Mucosa of descending colon (tissue), 3 donors: ENCODE data around the gene TMEM272. TPM values are rescaled to one million over a fixed set of nuclear protein-coding genes. Genes with fewer than 3 reads are reported as not detected.
A peak's percentile ranks its signal among the peaks of the same experiment; 100 is the strongest.

Experiments
- ATAC-seq: fragments of 200-7000 bp; cut with Tn5 transposase; one replicate; pipeline ENCODE4 v1.9.1; 2020; ENCODE audit warnings: mild to moderate bottlenecking, moderate library complexity
- DNase-seq, 3 donors: peaks; one replicate each; pipeline ENCODE4 v3.0.0-alpha.2; 2020
- H3K36me3 ChIP-seq: fragments of 200-600 bp; one replicate; pipeline ENCODE4 v1.8.0; 2021; ENCODE audit warnings: low read depth, mild to moderate bottlenecking
- H3K4me1 ChIP-seq: fragments of 200-600 bp; one replicate; pipeline ENCODE4 v1.8.0; 2021; ENCODE audit warnings: low read depth, mild to moderate bottlenecking
- H3K4me3 ChIP-seq: fragments of 200-600 bp; one replicate; pipeline ENCODE4 v1.8.0; 2021; ENCODE audit warnings: mild to moderate bottlenecking
- H3K9me3 ChIP-seq: fragments of 200-600 bp; one replicate; pipeline ENCODE4 v1.8.0; 2021; ENCODE audit warnings: mild to moderate bottlenecking
- intact Hi-C, 2 donors: fragments of 100-400 bp; cut with DNase I in 1 of 2; cut with micrococcal nuclease in 1 of 2; formaldehyde crosslinking; loops; one replicate each; pipeline versions ENCODE4 v1.11.0 to v1.11.1; 2022; cut with DNase I, micrococcal nuclease
- total RNA-seq, 3 donors: library from RNA; stranded (reverse); fragmentation: NEBNext Ultra II Directional in 2 of 3; extraction: Animal tissue kit (Norgen Biotek cat#: 25700) in 2 of 3; gene quantifications; one replicate each; pipeline versions ENCODE4 v1.2.1 to v1.2.4, GENCODE V29; 2021 to 2023
- TF ChIP-seq, protein P1 (sequence below): fragments of 200-600 bp; IDR thresholded peaks from one replicate; pipeline ENCODE4 v1.8.0; 2022; ENCODE audit warnings: antibody characterized with exemption, mild to moderate bottlenecking
- donor health status: DM: no; HTN: no; CAD: no; lungs with moderate emphysema.
- donor health status: DM: no; HTN: no; CAD: no.
- donor health status: DM: no; HTN: yes; CAD: no.

The TMEM272 gene
- total RNA-seq, 3 donors from 2014 or later = 0.07 to 0.35 (median 0.29) TPM

DNA sequence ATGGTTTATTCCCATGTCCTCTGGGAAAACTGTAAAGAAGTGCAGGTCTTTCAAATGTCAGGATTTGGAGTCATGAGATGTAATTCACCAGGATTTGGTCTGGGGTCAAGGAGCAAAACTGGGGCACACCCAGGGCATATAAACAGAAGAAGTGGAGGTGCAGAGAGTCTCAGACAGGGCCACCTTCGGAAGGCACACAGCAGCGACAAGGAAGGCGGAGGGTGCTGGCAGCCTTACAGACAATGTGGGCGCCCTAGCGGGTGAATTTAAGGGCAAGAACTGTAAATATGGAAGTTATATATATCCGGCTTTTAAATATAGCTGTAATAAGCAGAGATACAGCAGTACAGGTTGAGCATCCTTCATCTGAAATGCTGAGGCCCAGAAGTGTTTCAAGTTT lies 72.2 kb downstream of the TMEM272 start:
- no peaks in the 10 kb centered on the region for H3K36me3 ChIP-seq
- no peaks in the 10 kb centered on the region for H3K4me1 ChIP-seq
- no peaks in the 10 kb centered on the region for H3K9me3 ChIP-seq
- H3K4me3 ChIP-seq = no peak overlapping the region
- intact Hi-C loops = no loop called here
- TF ChIP-seq, protein P1, sequence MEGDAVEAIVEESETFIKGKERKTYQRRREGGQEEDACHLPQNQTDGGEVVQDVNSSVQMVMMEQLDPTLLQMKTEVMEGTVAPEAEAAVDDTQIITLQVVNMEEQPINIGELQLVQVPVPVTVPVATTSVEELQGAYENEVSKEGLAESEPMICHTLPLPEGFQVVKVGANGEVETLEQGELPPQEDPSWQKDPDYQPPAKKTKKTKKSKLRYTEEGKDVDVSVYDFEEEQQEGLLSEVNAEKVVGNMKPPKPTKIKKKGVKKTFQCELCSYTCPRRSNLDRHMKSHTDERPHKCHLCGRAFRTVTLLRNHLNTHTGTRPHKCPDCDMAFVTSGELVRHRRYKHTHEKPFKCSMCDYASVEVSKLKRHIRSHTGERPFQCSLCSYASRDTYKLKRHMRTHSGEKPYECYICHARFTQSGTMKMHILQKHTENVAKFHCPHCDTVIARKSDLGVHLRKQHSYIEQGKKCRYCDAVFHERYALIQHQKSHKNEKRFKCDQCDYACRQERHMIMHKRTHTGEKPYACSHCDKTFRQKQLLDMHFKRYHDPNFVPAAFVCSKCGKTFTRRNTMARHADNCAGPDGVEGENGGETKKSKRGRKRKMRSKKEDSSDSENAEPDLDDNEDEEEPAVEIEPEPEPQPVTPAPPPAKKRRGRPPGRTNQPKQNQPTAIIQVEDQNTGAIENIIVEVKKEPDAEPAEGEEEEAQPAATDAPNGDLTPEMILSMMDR = no peak
- ATAC-seq (no peak), DNase-seq (no peak)

DNA sequence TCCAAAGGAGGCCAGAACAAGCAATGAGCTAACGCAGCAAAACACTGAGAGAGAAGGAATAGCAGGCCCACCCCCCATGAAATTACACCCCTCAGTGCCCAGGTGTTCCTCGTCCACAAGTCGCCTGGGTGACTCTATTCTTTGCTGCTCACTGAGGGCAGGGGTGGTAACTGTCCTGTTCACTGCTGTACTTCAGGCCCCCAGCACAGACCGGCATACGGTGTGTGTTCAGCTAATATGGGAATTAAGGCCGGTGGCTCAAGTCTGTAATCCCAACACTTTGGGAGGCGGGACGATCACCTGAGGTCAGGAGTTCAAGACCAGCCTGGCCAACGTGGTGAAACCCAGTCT lies 72.9 kb downstream of the TMEM272 start:
- intact Hi-C loops = no loop called here

DNA sequence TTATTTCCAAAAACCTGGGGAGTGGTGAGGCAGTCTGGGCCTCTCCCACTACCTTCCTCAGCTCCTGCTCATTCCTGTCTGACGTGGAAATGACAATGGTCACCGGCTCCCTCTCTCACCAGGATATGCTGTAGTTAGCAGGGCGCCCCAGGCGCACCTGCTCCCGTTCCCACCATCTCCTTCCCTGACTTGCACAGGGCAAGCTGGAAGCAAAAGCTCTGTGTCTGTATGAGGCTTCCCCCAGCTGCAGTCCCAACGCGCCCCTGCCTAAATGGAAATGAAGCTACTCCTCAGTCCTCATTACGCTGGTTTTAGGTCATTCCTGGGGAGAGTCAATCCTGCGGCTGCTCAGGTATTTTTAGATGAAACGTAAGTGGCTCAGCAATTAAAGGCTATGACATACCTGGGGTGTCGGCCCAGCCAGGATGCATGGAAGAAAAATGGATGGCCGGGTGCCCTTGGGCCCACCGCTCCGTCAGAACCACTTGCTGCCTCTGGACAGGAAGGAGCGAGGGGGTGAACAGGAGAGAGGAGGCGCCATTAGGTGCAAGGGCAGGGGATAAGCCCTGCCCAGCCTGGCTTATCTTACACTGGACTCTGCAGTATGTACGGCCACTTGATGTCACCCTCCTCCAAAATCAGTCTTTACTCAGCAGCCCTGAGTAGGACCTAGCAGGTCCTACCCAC lies 73.4 kb downstream of the TMEM272 start:
- intact Hi-C loops = no loop called here
- Histone ChIP-seq H3K36me3 (no peaks in the 10 kb centered on the region), H3K4me1 (no peaks in the 10 kb centered on the region), H3K4me3 (no peak overlapping the region), H3K9me3 (no peaks in the 10 kb centered on the region)
- ATAC-seq (peak; percentile 34), DNase-seq (no peak)
- TF ChIP-seq, protein P1 = no peak

More for the DNA sequence above, 72.9 kb downstream of the TMEM272 start:
- TF ChIP-seq, protein P1 = no peak
- ATAC-seq (no peak), DNase-seq (no peak)
- H3K9me3 ChIP-seq = no peaks in the 10 kb centered on the region
- no peaks in the 10 kb centered on the region for H3K36me3 ChIP-seq
- no peaks in the 10 kb centered on the region for H3K4me1 ChIP-seq
- no peak overlapping the region for H3K4me3 ChIP-seq

DNA sequence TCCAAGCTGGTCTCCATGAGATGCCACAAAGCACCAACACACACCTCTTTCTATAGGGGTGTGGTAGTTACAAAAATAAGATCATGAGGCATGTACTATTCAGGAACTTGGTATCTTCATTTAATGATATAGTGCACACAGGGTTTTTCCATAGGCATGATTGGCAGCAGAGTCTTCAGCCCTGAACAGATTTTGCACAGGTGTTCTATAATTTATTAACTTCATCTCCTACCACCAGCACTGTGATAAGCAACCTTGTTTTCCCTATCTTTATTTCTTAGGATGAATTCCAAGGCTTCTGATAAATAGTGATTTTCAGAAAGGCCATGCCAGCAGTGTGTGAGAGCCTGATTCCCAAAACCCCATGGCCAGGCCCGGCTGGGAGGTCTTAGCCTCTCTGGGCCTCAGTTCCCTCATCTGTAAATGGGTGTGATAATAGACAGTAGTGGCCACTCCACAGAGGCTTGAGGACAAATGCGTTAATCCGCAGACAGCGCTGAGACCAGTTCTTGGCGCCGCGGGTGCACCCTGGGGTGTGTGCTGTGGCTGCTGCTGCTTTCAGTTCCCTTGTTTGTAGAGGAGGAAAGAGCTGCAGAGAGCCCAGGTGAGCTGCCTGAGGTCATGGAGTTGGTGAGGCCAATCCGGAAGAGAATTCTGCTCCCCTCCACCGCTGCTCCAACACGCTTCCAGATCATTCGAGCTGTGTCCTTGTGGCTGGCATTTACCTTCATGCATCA lies 74.1 kb downstream of the TMEM272 start:
- intact Hi-C loops = no loop called here
- ATAC-seq = peak; percentile 46

DNA sequence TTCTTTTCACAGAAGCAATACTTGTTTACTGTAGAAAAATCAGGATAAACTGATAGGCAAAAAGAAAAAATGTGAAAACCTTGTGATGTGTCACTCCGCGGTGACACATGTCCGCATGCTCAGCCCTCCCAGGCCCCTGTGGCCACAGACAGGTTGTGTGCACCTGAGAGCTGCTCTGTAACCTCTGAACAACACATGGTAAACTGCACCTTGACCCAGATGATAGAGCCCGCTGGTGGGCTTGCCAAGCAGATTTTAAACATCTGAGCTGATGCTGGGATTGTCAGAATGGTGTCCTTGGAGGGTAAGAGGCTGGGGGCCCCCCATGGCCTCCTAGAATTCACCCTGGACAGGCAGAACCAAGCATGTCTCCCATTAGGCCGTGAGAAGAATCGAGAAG lies 74.8 kb downstream of the TMEM272 start:
- Histone ChIP-seq H3K9me3 (no peaks in the 10 kb centered on the region), H3K4me1 (no peaks in the 10 kb centered on the region), H3K36me3 (no peaks in the 10 kb centered on the region), H3K4me3 (no peak overlapping the region)
- TF ChIP-seq, protein P1 = no peak
- intact Hi-C loops = no loop called here
- no peak for DNase-seq
- ATAC-seq = no peak

More for the DNA sequence above, 74.1 kb downstream of the TMEM272 start:
- Histone ChIP-seq H3K4me3 (no peak overlapping the region), H3K4me1 (no peaks in the 10 kb centered on the region), H3K36me3 (no peaks in the 10 kb centered on the region), H3K9me3 (no peaks in the 10 kb centered on the region)
- TF ChIP-seq, protein P1 = no peak
- DNase-seq = no peak
